WERI-Rb-1 (cell line): ENCODE results near the gene PTMA.

ENCODE experiments used
- DNase-seq: peaks from one replicate; pipeline ENCODE4 v3.0.0-alpha.2; 2020
- H3K27ac ChIP-seq: fragments of 250-450 bp; sonication (Bioruptor Pico); 2 replicates; pipeline ENCODE4 v1.5.1; 2020; ENCODE audit warnings: mild to moderate bottlenecking, moderate library complexity
- H3K27me3 ChIP-seq: fragments of 250-450 bp; sonication (Bioruptor Pico); 2 replicates; pipeline ENCODE4 v1.5.1; 2021; ENCODE audit warnings: mild to moderate bottlenecking, low read depth, moderate library complexity; ENCODE audit not compliant: insufficient read depth, severe bottlenecking
- H3K36me3 ChIP-seq: fragments of 250-450 bp; sonication (Bioruptor Pico); 2 replicates; pipeline ENCODE4 v1.5.1; 2020; ENCODE audit warnings: mild to moderate bottlenecking, moderate library complexity
- H3K4me3 ChIP-seq: 2 replicates; pipeline ENCODE4 v1.5.1; 2011; ENCODE audit warnings: low read depth, mild to moderate bottlenecking, control low read depth, low read length
- H3K9me3 ChIP-seq: fragments of 250-450 bp; sonication (Bioruptor Pico); 2 replicates; pipeline ENCODE4 v1.5.1; 2021; ENCODE audit warnings: mild to moderate bottlenecking, moderate library complexity; ENCODE audit not compliant: severe bottlenecking
- CTCF ChIP-seq: IDR thresholded peaks from 2 replicates; pipeline ENCODE4 v1.5.1; 2011; ENCODE audit warnings: low read depth, mild to moderate bottlenecking, control low read depth, inconsistent platforms, low read length

PTMA gene

GRCh38 chr2:231688719-231689118, 19.6 kb upstream of the PTMA start:
- no peak overlapping the region for H3K4me3 ChIP-seq
- H3K36me3 ChIP-seq: no peaks in the 10 kb centered on the region
- DNase-seq: no peak
- TF ChIP-seq CTCF: no peak
- H3K27ac ChIP-seq: no peak overlapping the region
- H3K27me3 ChIP-seq: no peaks in the 10 kb centered on the region
- H3K9me3 ChIP-seq: no peaks in the 10 kb centered on the region

GRCh38 chr2:231689124-231689893, 19.0 kb upstream of the PTMA start:
- TF ChIP-seq CTCF: no peak
- DNase-seq: no peak
- Histone ChIP-seq H3K4me3 (no peak overlapping the region), H3K27ac (no peak overlapping the region), H3K36me3 (no peaks in the 10 kb centered on the region), H3K9me3 (no peaks in the 10 kb centered on the region), H3K27me3 (no peaks in the 10 kb centered on the region)

GRCh38 chr2:231691251-231691772, 17.0 kb upstream of the PTMA start:
- TF ChIP-seq CTCF: no peak
- Histone ChIP-seq H3K9me3 (no peaks in the 10 kb centered on the region), H3K4me3 (no peak overlapping the region), H3K36me3 (no peaks in the 10 kb centered on the region), H3K27ac (no peak overlapping the region), H3K27me3 (no peaks in the 10 kb centered on the region)
- DNase-seq: peak; percentile 11

- Histone ChIP-seq H3K4me3 (no peak overlapping the region), H3K9me3 (no peaks in the 10 kb centered on the region), H3K36me3 (no peaks in the 10 kb centered on the region), H3K27ac (no peak overlapping the region), H3K27me3 (no peaks in the 10 kb centered on the region)
- peak; percentile 7 for DNase-seq
- 0 out of 2 replicates have a peak, but pooled peaks have one; percentile 25 for TF ChIP-seq CTCF
Measured at GRCh38 chr2:231692847-231693246, 15.5 kb upstream of the PTMA start.

GRCh38 chr2:231693956-231694355, 14.4 kb upstream of the PTMA start:
- Histone ChIP-seq H3K36me3 (no peaks in the 10 kb centered on the region), H3K9me3 (no peaks in the 10 kb centered on the region), H3K27ac (no peak overlapping the region), H3K27me3 (no peaks in the 10 kb centered on the region), H3K4me3 (no peak overlapping the region)
- TF ChIP-seq CTCF: no peak
- no peak for DNase-seq

- TF ChIP-seq CTCF: no peak
- Histone ChIP-seq H3K27ac (no peak overlapping the region), H3K27me3 (no peaks in the 10 kb centered on the region), H3K36me3 (no peaks in the 10 kb centered on the region), H3K9me3 (no peaks in the 10 kb centered on the region), H3K4me3 (no peak overlapping the region)
- DNase-seq: no peak
Measured at GRCh38 chr2:231696004-231696367, 12.3 kb upstream of the PTMA start.
